Peyer's patch (tissue), 4 donors: ENCODE data around the gene GSAP. TPM values are rescaled to one million over a fixed set of nuclear protein-coding genes. Genes with fewer than 3 reads are reported as not detected.

Source experiments
- DNase-seq, 3 donors: peaks; one replicate each; pipeline ENCODE4 v3.0.0-alpha.2; 2017 to 2019
- H3K27ac ChIP-seq, 4 donors: fragments of 200-600 bp; sonication (generic); one replicate each; pipeline ENCODE4 v1.5.1; 2016 to 2019
- H3K27me3 ChIP-seq, 2 donors: fragments of 200-600 bp; sonication (generic); one replicate each; pipeline ENCODE4 v1.5.1; 2019
- H3K36me3 ChIP-seq, 3 donors: fragments of 200-600 bp; sonication (generic); one replicate each; pipeline ENCODE4 v1.5.1; 2016 to 2019
- H3K4me1 ChIP-seq, 4 donors: fragments of 200-600 bp; sonication (generic); one replicate each; pipeline ENCODE4 v1.5.1; 2016 to 2019
- H3K4me3 ChIP-seq, 4 donors: fragments of 200-600 bp; sonication (generic); 1 replicate in 3 of 4; 2 replicates in 1 of 4; pipeline ENCODE4 v1.5.1; 2016 to 2019; ENCODE audit warnings: mild to moderate bottlenecking in 1 of 4
- H3K9me3 ChIP-seq, 4 donors: fragments of 200-600 bp; sonication (generic); one replicate each; pipeline ENCODE4 v1.5.1; 2016 to 2019; ENCODE audit warnings: mild to moderate bottlenecking in 1 of 4
- CTCF ChIP-seq, 6 experiments: fragments of 450-650 bp in 4 of 6; fragments of 200-600 bp in 2 of 6; sonication (generic) in 1 of 6; IDR thresholded peaks; one replicate each; pipeline ENCODE4 v1.5.1; 2017 to 2019; ENCODE audit warnings: antibody characterized with exemption in 6 of 6, mild to moderate bottlenecking in 3 of 6, moderate library complexity in 1 of 6
- POLR2A ChIP-seq, 2 donors: fragments of 450-650 bp; IDR thresholded peaks; one replicate each; pipeline ENCODE4 v1.5.1; 2017; ENCODE audit warnings: antibody characterized with exemption in 2 of 2, mild to moderate bottlenecking in 2 of 2, moderate library complexity in 2 of 2
- total RNA-seq, 4 donors: library from RNA; depleted of rRNA; stranded (reverse); fragments of >200 nt; gene quantifications; one replicate each; pipeline ENCODE4 v1.1.0, GENCODE V29; 2016

The GSAP gene
- total RNA-seq, 4 donors from 2014 or later = 6.8 to 70.1 (median 28.7) TPM

GRCh38 chr7:77447616-77448015, 31.5 kb upstream of the GSAP start:
- Histone ChIP-seq H3K9me3 (no peaks in the 10 kb centered on the region), H3K4me3 (no peak overlapping the region), H3K27me3 (no peaks in the 10 kb centered on the region), H3K36me3 (no peaks in the 10 kb centered on the region), H3K27ac (no peak overlapping the region), H3K4me1 (no peaks in the 10 kb centered on the region)
- TF ChIP-seq CTCF (IDR thresholded peaks at IDR 0.05) (no peak), POLR2A (IDR thresholded peaks at IDR 0.05) (no peak)
- no peak for DNase-seq

GRCh38 chr7:77444123-77444522, 28.0 kb upstream of the GSAP start:
- Histone ChIP-seq H3K27me3 (no peaks in the 10 kb centered on the region), H3K9me3 (no peaks in the 10 kb centered on the region), H3K27ac (no peak overlapping the region), H3K4me3 (no peak overlapping the region), H3K4me1 (no peaks in the 10 kb centered on the region), H3K36me3 (no peaks in the 10 kb centered on the region)
- DNase-seq = no peak
- TF ChIP-seq CTCF (IDR thresholded peaks at IDR 0.05) = no peak
- TF ChIP-seq POLR2A (IDR thresholded peaks at IDR 0.05) = no peak

DNA sequence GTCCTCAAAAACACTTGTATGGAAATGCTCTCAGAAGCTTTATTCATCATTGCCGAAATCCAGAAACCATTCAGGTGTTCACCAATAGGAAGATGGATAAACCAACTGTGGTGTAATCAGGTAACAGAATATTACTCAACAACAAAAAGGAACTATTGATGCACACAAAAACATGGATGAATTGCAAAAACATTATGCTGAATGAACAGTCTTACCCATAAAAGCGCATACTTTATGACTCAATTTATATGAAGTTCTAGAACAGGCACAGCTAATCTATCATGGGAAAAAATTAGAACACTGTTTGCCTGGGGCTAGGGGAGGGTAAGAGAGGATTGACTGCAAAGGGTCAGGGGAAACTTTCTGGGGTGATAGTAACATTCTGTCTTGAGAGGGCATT, 26.9 kb upstream of the GSAP start:
- H3K4me3 ChIP-seq = no peak overlapping the region
- no peaks in the 10 kb centered on the region for H3K9me3 ChIP-seq
- no peaks in the 10 kb centered on the region for H3K36me3 ChIP-seq
- DNase-seq = no peak
- H3K27me3 ChIP-seq = no peaks in the 10 kb centered on the region
- TF ChIP-seq CTCF (IDR thresholded peaks at IDR 0.05) = no peak
- no peak for TF ChIP-seq POLR2A (IDR thresholded peaks at IDR 0.05)
- no peaks in the 10 kb centered on the region for H3K4me1 ChIP-seq
- no peak overlapping the region for H3K27ac ChIP-seq

DNA sequence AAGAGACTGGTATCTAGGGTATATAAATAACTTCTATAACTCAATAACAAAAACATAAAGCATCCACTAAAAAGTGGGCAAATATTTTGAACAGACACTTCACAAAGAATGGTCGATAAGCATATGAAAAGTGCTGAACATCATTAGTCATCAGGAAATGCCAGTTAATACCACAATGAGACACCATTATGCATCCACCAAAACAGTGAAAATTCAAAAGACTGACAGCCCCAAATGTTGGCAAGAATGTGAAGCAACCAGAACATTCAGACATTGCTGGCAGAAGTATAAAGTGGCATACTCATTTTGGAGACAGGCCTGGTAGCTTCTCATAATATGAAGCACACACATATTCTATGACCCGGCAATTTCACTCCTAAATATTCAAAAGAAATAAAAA, 26.5 kb upstream of the GSAP start:
- Histone ChIP-seq H3K9me3 (no peaks in the 10 kb centered on the region), H3K27ac (no peak overlapping the region), H3K27me3 (no peaks in the 10 kb centered on the region), H3K4me3 (no peak overlapping the region), H3K4me1 (no peaks in the 10 kb centered on the region), H3K36me3 (no peaks in the 10 kb centered on the region)
- DNase-seq = no peak
- TF ChIP-seq POLR2A (IDR thresholded peaks at IDR 0.05) (no peak), CTCF (IDR thresholded peaks at IDR 0.05) (no peak)

- TF ChIP-seq CTCF (IDR thresholded peaks at IDR 0.05) = no peak
- no peak for TF ChIP-seq POLR2A (IDR thresholded peaks at IDR 0.05)
- Histone ChIP-seq H3K9me3 (no peaks in the 10 kb centered on the region), H3K27ac (no peak overlapping the region), H3K4me1 (no peaks in the 10 kb centered on the region), H3K27me3 (no peaks in the 10 kb centered on the region), H3K36me3 (no peaks in the 10 kb centered on the region), H3K4me3 (no peak overlapping the region)
- no peak for DNase-seq
Observed at GRCh38 chr7:77441046-77441445, 24.9 kb upstream of the GSAP start.

- TF ChIP-seq CTCF (IDR thresholded peaks at IDR 0.05) (peak in 3 of 6 experiments; percentile 33 to 56 (median 46)), POLR2A (IDR thresholded peaks at IDR 0.05) (no peak)
- Histone ChIP-seq H3K36me3 (no peaks in the 10 kb centered on the region), H3K4me1 (no peaks in the 10 kb centered on the region), H3K9me3 (no peaks in the 10 kb centered on the region), H3K27ac (no peak overlapping the region), H3K27me3 (no peaks in the 10 kb centered on the region), H3K4me3 (no peak overlapping the region)
- DNase-seq = peak in 2 of 3 donors; percentile 56 to 70
Observed at GRCh38 chr7:77439572-77439971, 23.4 kb upstream of the GSAP start.
